Gastroesophageal sphincter (tissue), 3 donors: ENCODE results near the gene RCBTB2.

Experiments
- POLR2A ChIP-seq, 2 donors: fragments of 450-650 bp; IDR thresholded peaks; one replicate each; pipeline ENCODE4 v1.6.1; 2017; ENCODE audit warnings: antibody characterized with exemption in 2 of 2, mild to moderate bottlenecking in 2 of 2, moderate library complexity in 1 of 2
- TF ChIP-seq, protein P1 (sequence below), 4 experiments: fragments of 200-600 bp in 2 of 4; fragments of 450-650 bp in 2 of 4; sonication (generic) in 1 of 4; IDR thresholded peaks; one replicate each; pipeline ENCODE4 v1.5.1; 2017 to 2019; ENCODE audit warnings: antibody characterized with exemption in 4 of 4, mild to moderate bottlenecking in 2 of 4, moderate library complexity in 2 of 4

- no peak for TF ChIP-seq POLR2A (IDR thresholded peaks at IDR 0.05)
- TF ChIP-seq, protein P1, sequence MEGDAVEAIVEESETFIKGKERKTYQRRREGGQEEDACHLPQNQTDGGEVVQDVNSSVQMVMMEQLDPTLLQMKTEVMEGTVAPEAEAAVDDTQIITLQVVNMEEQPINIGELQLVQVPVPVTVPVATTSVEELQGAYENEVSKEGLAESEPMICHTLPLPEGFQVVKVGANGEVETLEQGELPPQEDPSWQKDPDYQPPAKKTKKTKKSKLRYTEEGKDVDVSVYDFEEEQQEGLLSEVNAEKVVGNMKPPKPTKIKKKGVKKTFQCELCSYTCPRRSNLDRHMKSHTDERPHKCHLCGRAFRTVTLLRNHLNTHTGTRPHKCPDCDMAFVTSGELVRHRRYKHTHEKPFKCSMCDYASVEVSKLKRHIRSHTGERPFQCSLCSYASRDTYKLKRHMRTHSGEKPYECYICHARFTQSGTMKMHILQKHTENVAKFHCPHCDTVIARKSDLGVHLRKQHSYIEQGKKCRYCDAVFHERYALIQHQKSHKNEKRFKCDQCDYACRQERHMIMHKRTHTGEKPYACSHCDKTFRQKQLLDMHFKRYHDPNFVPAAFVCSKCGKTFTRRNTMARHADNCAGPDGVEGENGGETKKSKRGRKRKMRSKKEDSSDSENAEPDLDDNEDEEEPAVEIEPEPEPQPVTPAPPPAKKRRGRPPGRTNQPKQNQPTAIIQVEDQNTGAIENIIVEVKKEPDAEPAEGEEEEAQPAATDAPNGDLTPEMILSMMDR (IDR thresholded peaks at IDR 0.05) = no peak
These were observed 40.3 kb downstream of the RCBTB2 start for GRCh38 chr13:48492470-48493065.
